ENCODE data around the gene VAC14.
"Not testable (repeated sequence)": the region's sequence is repeated elsewhere in the genome, so short reads cannot be mapped to it uniquely, and the experiment has no call there.

The VAC14 gene

DNA sequence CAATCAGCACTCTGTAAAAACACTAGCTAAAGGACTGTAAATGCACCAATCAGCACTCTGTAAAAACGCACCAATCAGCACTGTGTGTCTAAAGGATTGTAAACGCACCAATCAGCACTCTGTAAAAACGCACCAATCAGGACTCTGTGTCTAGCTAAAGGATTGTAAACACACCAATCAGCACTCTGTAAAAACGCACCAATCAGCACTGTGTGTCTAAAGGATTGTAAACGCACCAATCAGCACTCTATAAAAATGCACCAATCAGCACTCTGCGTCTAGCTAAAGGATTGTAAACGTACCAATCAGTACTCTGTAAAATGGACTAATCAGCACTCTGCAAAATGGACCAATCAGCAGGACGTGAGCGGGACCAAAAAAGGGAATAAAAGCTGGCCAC lies 58.0 kb downstream of the VAC14 start:
- not testable (repeated sequence) for DNase-seq (ENCODE audit: low spot score)

GRCh38 chr16:70741783-70742125 lies 59.2 kb downstream of the VAC14 start:
- DNase-seq (ENCODE audit: low spot score): no peak

GRCh38 chr16:70740914-70741782 lies 59.8 kb downstream of the VAC14 start:
- DNase-seq (ENCODE audit: low spot score): no peak

GRCh38 chr16:70740174-70740913 lies 60.6 kb downstream of the VAC14 start:
- DNase-seq (ENCODE audit: low spot score): no peak

GRCh38 chr16:70739389-70739788 lies 61.6 kb downstream of the VAC14 start:
- DNase-seq (ENCODE audit: low spot score): no peak

GRCh38 chr16:70738083-70738977 lies 62.6 kb downstream of the VAC14 start:
- no peak for DNase-seq (ENCODE audit: low spot score)

DNA sequence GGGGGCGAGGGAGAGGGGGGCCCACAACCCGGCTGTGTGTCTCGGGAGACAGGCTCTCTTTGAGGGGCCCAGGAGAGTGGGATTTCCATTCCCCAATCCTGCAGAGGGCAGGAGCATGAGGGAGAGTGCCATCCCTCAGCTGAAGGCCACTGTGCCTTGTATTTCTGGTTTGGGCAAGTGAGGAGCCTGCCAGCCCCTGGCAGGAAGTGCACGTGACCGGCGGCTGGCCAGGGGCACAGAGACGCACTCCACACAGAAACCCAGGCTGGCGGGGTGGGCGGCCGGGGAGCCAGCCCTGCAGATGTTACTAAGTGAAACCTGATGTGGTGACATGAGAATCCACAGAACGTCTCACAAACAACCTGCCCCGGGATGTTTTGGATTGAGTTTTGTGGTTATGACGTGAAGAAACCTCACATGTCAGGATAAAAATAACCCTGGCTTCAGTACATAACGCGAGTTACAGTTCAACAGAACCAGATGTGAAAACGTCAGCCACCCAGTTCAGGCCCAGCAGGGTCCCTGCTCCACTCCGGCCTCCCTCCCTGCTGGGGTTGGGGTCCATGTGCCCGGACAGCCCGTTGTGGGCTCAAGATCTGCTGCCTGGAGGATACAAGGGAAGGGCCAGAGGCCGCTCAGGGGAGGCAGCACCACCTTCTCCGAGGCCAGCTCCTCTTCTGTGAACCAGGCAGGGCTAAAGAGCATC lies 63.4 kb downstream of the VAC14 start:
- DNase-seq (ENCODE audit: low spot score): no peak

DNA sequence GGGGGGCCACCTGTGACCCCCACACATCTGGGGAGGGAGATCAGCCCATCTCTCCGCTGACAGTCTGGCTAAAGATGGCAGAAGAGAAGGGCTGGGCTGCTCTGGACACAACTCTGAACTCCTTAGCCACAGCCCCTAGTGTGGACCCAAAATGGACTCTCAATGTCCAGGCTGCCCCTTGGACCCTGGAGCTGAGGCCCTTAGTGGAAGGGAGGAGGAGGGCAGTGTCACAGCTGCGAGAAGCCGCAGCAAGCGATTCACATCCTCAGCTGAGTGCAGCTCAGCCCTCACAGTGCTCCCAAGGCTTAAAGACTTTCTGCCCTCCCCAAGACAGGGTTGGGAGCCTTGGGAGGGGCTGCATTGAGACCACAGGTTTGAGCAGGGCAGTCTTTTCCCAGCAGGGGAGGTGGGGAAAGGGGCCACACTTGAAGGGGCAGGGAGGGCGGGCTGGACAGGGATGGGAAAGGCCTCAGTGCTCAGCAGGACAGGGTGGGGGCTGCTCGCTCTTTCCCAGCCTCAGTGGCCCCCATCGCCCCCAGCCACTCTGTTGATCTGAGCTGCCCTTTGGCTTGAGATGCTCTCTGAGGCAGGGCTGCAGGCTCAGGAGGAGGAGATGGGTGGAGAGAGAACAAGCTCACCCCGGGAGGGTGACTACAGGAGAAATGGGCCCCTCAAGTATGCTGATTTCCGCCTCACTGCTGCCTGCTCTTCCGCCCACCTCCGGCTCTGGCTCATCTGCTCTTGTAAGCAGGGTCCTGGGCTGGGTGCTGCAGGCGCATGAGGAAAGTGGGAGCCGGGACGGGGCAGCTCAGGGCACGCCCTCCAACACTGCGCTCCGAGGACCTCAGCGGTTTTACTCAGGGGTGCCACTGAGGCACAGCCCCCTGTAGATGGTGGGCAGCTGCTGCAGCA lies 64.2 kb downstream of the VAC14 start:
- no peak for DNase-seq (ENCODE audit: low spot score)

GRCh38 chr16:70735141-70735979 lies 65.6 kb downstream of the VAC14 start:
- DNase-seq (ENCODE audit: low spot score): no peak

DNA sequence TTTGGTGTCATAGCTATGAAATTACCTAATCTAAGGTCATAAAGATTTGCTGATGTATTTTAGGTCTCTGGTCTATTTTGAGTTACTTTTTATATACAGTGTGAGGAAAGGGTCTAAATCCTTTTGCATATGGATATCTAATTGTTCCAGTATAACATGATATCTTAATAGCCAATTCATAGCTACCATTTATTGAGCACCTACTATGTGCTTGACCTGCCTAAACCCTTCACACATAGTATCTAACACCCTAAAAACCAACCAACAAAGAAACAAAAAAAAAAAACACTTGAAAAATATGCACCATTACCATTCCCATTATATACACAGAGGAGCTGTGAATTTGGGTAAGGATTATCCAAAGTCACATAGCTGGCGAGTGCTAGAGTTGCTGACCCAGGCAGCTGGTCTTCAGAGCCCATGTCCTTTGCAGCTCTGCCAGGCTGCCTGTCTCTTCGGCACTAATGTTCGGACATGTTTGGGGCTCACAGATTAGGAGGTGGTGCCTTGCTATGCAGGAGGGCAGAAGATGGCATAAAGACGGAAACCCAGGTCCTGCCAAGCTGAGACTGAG lies 66.3 kb downstream of the VAC14 start:
- DNase-seq (ENCODE audit: low spot score): no peak

DNA sequence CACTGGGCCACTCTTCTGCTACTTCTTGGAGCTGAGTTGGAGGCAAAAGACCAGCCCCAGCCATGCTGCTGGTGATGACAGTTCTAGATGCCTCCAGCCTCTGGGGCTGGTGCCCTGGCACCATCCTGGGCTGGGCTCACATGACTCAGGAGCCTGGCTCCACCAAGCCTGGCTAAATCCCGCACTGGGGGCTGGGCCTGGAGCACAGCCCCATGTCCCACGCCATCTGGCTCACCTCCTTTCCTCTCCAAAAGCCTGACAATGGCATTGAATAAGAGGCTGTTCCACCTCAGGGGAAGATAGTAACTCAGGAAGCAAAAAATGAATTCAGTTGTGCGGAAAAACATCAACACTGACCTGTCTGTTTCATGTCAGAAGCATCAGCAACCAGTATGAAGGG lies 70.0 kb downstream of the VAC14 start:
- DNase-seq (ENCODE audit: low spot score): peak; percentile 95

DNA sequence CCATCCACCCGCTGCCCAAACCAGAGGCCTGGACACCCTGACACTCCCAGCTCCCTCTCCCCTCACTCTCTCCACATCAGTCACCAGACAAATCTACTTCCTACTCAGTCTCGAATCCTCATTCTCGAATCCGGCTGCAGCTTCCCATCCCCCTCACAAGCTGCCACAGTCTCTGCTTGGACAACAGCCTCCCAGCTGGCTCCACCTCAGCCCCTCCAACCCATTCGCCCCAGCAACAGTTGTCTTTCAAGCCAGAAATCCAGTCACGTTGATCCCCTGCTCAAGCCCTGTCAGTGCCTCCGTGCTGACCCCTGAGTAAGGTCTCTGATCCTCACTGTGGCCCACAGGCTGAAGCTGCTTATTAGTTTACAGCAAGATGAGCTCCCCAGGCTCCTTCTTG lies 70.9 kb downstream of the VAC14 start:
- peak; percentile 70 for DNase-seq (ENCODE audit: low spot score)

- no peak for DNase-seq (ENCODE audit: low spot score)
These were observed 71.7 kb downstream of the VAC14 start for GRCh38 chr16:70729292-70729691.

- DNase-seq (ENCODE audit: low spot score): no peak
These were observed 72.8 kb downstream of the VAC14 start for GRCh38 chr16:70728150-70728549.

DNA sequence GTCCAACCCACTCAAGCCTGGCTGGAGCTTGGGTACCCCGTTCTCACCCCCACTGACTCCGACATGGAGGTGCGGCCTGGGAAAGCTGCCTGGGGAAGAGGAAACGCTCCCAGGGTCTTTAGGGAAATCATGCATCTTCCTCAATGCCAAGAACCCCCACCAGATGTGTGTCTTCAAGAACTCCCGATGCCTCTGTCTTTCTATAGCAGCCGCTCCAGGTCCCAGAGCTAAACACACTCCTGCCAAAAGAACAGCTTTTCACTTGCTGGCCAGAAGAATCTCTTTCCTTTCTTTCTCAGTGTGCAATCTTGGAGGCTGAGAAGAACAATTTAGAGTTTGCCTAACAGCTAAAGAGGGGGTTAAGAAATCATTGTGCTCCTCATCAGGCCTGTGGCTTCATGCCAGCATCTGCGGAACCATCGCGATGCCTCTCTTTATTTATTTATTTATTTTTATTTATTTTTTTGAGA lies 74.0 kb downstream of the VAC14 start:
- DNase-seq (ENCODE audit: low spot score): no peak

- no peak for DNase-seq (ENCODE audit: low spot score)
These were observed 74.8 kb downstream of the VAC14 start for GRCh38 chr16:70725912-70726828.

GRCh38 chr16:70725024-70725911 lies 75.7 kb downstream of the VAC14 start:
- DNase-seq (ENCODE audit: low spot score): no peak

All from cerebellar cortex (tissue), 1 donor.